HG02840 (cell line): ENCODE measurements around the gene STARD8.
"Not testable (repeated sequence)": the region's sequence is repeated elsewhere in the genome, so short reads cannot be mapped to it uniquely, and the experiment has no call there.

Experiments used
- ATAC-seq: cut with Tn5 transposase; IDR thresholded peaks from one replicate; pipeline ENCODE4 v1.9.1; 2021; ENCODE audit warnings: mild to moderate bottlenecking, moderate library complexity, moderate number of reproducible peaks; ENCODE audit not compliant: unreplicated experiment, low FRiP score

The STARD8 gene

DNA sequence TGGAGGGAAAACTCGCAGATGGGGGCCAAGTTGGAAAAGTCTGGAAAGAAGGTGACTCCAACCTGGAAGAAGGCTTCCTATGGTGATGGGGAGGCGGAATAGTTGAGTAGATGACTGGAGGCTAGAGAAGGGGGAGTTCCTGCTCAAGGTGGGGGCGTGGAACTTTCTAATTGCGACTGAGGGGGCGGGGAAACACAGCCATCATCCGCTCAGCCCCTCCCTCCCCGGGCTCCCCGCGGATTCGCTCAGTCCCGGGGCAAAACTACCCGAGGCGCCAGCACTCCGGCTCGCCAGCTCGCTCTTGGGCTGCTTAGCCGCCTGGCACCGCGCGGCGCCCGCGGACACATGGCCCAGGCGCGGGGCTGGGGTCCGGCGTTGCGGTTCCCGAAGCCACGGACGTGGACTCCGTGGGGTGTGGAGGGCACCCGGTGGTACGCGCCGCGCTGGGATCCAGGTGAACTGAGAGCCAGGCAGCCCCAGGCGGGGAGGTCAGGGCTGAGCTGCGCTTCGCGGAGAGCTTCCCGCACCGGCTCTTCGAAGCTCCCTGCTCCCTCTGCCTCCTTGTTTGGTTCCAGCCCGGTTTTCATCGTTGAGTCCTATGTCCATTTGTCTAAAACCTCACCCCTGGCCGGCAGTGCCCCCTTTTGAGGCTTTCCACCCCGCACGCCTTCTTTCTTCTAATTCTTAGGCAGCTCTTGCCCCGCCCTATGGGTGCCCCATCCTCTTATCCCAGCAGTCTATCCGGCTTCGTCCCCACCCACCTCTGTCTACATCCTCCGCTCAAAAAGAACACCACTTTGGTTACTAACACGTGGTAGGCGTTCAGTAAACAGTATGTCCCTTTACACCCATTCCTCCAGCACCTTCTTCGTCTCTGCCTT lies 38.9 kb downstream of the STARD8 start:
- ATAC-seq = no peak

DNA sequence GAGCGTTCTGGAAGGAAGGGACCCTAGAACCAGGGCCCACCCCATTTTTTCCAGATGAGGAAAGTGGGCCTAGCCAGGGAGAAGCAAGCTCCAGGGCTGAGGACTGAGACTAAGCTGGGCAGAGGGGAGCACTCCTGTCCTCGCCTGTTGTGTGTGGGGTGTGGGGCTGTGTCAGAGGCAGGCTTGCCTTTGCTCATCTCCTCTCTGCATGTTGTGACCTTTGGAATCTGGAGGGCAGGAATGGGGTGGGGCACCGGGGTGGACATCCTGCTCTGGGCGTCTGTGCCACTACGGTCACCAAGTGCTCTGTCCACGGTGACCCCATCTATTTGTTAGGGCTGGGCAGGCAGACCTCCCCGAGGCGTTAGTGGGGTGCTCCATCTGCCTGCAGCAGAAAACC lies 41.5 kb downstream of the STARD8 start:
- not testable (repeated sequence) for ATAC-seq

DNA sequence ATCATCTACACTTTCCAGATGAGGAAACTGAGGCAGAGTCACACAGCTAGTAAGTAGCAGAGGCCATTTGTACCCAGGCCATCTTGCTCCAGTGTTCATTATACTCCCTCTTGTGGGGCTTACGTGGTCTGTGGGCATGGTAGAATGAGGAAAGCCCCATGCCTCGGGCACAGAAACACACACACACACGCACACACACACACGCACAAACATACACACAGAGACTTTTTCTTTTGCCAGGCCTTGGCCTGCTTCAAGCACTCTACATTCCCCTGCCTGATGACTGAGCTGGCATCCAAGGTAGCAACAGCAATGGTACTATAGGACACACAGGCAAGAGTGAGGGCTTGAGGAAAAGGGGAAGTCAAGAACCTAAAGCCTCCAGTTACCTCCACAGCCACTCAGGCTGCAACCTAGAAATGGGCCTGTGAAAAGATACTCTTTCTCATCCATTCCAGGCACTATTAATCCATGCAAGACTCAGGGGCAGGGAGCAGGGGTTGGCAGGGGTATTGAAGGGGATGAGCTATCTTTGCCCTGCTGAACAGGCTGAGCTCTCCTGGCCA lies 43.6 kb downstream of the STARD8 start:
- ATAC-seq = no peak

DNA sequence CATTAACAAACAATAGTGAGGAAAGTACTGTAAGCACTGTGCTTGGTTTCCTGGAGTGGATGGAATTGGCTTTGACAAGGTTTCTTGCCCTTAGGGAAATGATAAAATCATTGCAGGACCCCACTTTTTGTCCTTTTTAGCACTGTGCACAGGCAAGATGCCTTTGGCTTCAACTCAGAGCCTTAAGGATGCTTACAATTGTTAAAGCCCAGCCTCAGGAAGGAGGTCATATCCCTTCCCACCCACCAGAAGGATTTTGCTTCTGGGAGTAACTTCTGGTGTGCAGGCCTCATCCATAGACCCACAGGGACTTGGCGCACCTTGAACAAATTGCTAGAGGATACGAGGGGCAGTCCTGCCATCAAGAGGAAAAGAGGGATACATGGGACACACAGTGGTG lies 44.5 kb downstream of the STARD8 start:
- no peak for ATAC-seq

DNA sequence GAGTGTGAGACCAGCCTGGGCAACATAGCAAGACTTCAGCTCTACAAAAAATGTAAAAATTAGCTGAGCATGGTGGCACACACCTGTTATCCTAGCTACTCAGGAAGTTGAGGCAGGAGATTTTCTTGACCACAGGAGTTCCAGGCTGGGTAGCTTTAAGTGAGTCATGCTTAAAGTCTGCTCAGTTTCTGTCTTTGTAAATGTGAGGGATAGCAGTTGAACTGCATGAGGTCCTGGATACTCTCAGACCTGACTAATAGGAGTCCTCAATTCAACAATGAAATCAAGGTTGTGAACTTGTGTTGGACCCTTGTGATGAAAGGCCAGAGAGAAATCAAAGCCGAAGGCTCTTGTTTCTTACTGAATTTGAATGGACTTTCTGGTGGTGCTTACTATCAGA lies 45.2 kb downstream of the STARD8 start:
- no peak for ATAC-seq

DNA sequence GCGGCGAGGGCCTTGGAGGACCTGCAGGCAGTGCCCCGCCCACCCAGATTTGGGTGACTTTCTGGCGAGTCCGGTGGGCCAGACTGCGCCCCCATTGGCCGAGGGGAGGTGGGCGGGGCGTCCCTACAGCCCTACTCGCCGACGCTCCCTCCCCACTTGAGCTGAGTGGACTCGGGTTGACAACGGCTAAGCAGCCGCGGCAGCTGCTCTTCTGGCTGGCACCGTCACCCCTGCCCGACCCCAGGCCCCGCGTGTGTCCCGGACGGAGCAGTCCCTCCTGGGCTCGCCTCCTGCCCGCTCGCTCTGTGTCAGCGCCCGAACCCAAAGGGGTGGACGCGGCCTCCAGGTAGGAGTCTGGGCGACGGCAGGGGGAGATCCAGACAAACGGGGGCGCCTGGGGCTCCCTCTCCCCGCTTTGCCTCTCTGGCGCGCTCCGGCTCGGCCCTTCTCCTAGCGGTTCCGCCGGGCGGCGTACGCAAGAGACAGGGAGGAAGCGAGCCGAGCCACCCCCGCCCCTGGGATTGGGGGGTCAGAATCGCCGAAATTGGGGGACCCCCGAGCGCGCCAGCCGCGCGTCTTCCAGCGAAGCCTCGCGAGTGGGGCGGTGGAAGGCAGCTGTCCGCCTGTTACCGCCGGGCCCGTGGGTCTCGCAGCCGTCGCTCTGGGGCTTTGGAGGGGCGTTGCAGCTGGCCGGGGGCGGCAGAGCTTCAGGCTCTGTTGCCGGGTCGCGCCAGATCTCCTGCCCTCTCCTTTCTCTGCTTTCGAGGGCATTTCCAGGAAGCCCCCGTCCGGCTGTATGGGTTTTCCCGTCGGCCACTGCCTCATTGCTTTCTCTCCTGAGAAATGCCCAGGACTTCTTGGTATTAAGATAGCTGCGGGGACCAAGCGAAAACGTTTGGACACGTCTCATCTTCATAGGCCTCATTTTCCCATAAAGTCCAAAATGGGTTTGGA lies 46.3 kb downstream of the STARD8 start:
- no peak for ATAC-seq

DNA sequence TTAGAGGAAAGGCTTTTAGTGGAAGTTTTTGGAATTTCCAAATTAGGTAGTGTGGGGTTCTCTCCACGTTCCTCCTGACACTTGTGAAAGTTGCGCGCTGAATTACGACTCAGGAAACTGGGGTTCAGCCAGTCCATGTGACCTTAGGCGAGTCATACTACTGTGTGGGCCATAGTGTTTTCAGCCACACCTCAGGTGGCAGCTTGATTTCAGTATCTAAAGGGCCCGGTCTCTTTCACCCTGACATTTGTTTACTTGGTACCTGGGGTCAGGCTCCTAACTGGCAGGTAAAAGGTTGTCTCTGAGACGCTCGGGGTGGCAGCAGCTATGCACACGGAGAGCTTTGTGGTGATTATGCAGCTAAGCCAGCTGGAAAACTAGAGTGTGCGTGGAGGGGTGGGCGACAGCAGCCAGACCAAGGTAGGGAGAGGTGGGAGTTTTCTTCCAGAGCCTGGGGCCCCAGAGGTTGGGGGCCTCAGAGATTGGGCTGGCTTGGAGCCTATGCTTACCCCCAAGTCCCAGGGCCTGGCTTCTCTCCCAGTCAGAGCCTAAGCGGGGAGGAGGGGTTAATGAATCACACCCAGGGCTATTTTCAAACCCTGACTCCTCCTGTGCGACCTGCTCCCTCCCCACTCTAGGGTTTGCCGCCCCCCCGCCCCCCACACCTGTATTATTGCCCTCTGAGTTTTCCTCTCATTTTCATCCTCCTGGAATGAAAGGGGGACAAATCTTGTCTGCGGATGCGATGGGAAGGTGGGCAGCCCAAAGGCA lies 47.2 kb downstream of the STARD8 start:
- ATAC-seq = no peak

DNA sequence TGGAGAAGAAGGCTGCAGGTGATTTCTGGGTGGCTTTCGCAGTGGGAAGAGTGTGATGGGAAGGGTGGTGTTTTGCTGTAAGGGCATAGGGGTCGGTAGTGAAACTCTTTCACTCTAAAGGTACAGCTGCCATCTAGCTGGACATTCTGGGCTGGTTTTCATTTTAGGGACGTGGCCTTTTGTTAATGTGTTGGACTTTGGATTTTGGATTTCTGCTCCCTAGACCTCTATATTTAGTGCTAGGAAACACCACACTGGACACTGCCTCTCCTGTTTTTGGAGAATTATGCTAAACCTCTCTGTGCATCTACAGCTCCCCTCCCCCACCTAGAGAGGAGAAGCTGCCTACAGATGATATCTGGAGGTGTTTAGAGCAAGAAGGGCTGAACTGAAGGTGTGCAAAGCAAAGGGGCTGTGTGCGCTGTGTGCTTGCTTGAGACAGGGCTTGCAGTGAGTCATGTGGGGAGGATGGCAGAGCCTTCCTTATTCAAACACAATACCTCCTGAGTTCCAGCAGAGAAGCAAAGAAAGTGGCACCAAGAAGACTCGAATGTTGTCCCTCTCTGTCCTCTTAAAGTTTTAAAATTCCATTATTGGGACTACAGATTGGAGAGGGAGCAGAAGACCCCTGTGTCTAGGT lies 47.9 kb downstream of the STARD8 start:
- ATAC-seq = no peak

DNA sequence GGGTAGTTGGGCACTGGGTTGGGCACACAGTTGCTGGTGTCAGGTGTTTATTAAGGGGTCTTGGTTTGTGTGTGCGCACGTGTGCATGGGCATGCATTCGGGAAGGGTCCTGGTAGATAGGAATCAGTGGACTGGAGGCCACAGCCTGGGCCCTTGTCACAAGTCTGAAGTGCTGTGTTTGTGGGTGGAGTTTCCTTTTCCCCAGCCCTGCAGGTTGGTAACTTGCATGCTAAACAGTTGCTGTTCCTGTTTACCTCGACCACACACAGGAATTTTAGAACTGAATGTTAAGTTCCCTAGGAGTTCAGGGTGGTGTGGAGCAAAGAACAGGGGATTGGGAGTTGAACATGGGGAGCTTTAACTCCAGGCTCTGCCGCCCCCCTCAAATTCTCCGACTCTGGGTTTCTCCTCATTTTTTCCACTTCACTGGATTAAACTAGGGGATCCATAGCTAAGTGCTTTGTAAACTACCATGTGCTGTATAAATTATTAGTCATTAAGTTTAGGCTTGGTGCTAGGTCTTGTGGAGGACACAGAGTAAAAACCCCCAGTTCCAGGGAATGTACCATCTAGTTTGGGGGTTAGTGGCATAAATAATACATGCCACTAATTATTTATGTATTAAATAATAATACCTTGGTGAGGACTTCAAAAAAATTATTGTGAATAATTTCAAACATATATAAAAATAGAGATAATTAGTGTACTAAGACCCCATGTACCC lies 49.0 kb downstream of the STARD8 start:
- ATAC-seq = no peak

DNA sequence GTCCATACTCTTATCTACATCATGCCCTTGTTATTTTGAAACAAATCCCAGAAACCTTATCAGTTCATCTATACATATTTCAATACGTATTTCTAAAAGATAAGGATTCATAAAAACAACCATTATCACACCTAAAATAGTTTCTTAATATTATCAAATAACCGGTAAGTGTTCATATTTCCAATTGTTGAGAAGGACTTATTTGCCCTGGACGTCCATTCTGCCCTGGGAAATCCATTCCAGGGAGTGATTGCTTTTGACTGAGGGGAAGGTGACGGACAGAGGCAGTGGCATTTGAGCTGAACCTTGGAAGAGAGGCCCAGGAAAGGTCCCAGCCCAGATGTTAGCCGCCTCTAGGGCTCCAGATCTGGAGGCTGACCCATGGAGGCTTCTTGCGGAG lies 49.6 kb downstream of the STARD8 start:
- ATAC-seq = no peak

DNA sequence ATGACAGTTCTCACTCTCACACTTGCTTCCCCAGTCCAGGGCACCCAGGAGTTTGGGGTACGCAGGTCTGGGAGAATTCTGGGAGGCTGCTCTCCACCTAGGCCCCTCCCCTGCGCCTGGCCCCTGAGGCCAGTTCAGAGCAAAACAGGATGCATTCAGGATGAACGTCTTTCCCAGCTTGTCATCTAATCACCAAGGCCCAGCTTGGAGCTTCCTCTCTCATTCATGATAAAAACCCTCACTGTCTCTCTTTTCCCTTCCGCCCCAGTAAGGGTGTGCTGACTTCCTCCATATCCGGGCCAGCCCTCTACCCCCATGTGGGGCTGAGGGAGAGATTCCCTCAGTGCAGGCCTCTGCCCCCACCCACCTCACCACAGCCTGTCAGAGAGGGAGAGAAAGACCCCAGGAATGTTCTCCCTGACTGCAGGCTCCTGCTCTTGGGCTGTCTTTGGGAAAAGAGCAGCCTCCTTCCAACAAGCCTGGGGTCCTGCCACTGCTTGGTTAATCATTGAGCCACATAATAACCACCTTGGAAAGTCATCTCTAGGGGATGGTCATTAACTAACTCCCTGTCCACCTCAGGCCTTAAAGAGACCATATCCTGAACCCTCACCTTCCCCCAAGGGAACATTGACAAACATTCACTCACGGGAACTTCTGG lies 50.1 kb downstream of the STARD8 start:
- no peak for ATAC-seq

DNA sequence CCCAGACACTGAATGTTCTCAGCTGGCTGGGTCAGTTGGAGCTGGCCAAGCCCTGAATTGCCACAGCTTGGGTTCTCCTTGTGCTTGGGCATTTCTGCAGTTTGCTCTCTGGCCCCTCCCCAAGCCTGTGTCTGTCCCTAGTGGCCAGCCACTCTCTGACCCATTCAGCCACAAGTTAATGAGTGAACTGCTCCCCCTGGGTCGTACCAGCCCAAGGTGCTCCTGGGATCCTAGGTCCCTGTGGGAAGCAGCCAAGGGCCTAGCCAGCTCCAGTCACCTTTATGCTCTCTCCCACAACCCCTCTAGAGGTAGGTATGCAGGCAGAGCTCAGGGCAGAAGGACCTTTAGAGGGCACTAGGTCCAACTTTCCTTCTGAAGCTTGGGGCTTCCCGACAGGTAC lies 51.5 kb downstream of the STARD8 start:
- no peak for ATAC-seq

DNA sequence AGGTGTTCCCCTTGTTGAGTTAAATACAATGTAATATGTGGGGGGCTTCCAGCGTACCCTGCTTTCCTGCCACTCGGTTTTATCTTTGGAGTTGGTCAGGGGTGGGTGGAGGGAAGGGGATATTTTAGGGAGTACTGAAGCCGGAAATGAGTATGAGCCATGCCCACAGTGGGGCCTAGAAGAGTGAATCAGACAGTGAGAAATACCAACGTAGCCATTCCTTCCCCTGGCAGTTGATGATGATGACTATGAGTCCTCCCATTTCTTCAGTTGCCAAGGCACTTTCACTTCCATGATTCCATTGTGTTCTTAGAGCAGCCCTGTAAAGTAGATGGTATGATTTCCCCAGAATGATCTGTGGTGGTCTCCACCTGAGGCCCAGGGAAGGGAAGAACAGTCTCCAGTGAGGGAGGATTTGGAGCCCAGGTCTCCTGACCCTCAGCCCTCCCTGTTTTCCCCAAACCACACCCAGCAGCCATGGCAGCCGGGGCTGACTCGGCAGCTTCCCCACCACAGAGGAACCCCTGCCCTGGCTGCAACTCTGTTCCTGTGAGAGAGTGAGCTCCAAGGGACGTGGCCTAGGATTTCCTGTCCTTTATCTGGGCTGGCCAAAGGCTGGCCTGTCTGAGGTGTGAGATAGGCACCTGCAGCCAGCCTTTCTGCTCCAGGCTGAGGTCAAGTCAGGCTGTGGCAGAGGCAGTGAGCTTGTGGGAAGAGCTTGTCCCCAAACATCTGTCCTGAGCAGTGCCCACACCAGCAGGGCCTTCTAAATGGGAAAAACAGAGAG lies 52.7 kb downstream of the STARD8 start:
- no peak for ATAC-seq

DNA sequence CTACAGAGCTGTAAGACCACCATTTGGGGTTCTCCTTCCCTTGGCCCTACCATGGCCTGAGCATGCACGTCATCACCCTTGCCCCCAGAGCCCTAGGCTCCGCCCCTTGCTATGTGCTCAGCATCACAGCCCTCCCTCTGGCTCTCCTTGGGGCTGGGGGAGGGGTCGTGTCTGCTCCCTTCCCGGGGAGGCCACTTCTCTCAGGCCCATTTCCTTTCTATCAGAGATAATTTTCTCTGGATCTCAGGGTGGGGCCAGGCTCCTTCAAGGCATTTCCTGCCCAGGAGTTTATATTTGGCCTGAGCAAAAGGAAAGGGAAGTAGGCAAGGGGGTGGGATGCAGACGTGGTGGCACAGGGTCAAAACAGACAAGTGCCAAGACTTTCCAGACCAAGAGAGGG lies 55.9 kb downstream of the STARD8 start:
- no peak for ATAC-seq

DNA sequence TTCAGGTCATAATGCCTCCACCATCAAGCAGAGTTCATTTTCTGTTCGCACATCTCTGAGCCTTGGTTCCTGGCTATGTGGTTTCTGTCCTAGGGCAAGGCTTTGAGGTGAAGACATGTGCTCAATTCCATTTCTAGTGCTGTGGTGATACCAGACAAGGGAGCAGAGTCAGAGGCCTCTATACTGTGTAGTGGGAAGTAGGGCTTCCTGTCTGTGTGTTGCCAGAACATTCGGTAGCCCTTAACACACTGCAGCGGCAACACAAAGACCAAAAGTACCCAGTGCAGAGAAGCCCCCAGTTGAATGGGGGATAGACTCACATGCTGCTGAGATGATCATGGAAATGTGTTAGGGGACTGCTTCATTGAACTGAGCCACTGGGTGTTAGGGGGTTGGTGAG lies 56.4 kb downstream of the STARD8 start:
- ATAC-seq = no peak

DNA sequence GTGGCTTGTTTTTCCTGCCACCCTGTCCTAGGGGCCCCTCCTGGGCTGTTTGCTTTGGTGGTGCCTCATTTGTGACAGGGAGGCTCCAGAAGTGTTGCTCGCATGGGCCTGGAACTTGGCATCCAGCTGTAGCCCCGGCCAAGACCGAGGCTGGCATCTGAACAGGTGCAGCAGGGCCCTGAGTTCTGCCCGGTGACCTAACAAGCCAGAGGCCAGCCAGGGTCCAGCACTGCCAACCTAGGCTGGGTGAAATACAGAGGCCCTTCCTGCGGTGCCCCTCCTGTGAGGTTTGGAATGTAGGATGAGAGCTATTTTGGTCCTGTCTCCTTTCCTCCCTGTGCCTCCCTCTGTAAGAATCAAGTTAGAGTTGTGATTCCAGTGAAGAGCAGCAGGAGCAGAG lies 58.5 kb downstream of the STARD8 start:
- no peak for ATAC-seq

DNA sequence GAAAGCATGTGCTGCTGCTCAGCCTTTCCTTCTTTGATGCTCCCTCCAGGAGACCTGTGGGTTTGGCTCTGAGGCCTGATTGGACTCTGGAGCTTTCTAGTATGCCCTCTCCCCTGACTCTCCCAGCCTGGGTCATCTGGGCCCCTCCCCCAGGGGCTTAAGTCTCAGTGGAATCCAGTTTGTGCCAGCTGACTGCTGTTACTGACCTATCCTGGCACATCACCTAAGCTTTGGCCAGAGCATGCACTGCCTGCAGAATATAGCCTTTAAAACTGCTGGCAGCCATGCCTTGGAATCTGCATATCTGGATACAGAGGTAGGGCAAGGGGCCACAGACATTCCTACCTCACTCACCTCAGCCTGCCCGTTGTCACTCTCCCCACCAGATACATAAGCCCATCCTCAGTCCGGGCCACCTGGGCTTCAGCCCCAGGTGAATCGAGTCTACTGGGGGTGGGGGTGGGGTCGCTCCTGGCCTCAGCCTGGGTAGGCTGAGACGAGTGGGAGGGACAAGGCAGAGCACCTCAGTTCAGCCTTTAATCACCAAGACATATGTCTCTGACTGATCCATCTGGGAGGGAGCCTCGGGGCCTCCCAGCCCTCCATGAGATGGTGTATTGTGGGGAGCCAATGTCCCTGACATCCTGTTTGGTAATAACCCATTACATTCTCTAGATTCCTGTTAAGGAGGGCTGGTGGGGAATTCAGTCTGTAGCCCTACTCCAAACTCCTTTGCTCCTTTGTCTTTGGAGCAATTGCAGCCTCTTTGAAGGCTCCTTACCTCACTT lies 61.2 kb downstream of the STARD8 start:
- ATAC-seq = no peak
